ENCODE data around the gene RPS3A. TPM values are rescaled to one million over a fixed set of nuclear protein-coding genes. Genes with fewer than 3 reads are reported as not detected.

Gene RPS3A
- total and polyA plus RNA-seq, 9 of the 15 experiments (the other 6 are each of a cell fraction or from before 2014, with no cell fraction given), result 2,102 to 5,488 (median 3,554) TPM

- Histone ChIP-seq H3K4me1 (replicated peaks in 1 of 2; ENCODE audit: control insufficient read depth in 2 of 2, insufficient read depth in 2 of 2, low read length in 2 of 2) (no peaks in the 10 kb centered on the region; a peak in 1 of 5 replicates), H3K9ac (ENCODE audit: insufficient read depth in 1 of 2, low read depth in 2 of 2, low read length in 2 of 2) (no peak overlapping the region), H3K4me3 (no peak overlapping the region), H3K27ac (ENCODE audit: extremely low read depth, low read depth, low read length) (no peak overlapping the region), H3K4me2 (ENCODE audit: insufficient read depth, low read length) (no peak overlapping the region), H3K27me3 (ENCODE audit: control insufficient read depth in 2 of 2, insufficient read depth in 2 of 2, low read length in 2 of 2) (0 out of 5 replicates have a peak, but pooled peaks cover 0 to 3% of the 10 kb centered on the region in 2 experiments), H4K20me1 (replicated peaks; ENCODE audit: control insufficient read depth, insufficient read depth, low read length) (no peaks in the 10 kb centered on the region), H2AFZ (ENCODE audit: low read depth, low read length) (no peak overlapping the region), H3K9me1 (ENCODE audit: control insufficient read depth, insufficient read depth, low read length) (no peaks in the 10 kb centered on the region), H3K79me2 (ENCODE audit: control insufficient read depth, insufficient read depth, low read length) (no peaks in the 10 kb centered on the region), H3K9me3 (replicated peaks; ENCODE audit: control insufficient read depth, insufficient read depth, low read depth, low read length) (no peaks in the 10 kb centered on the region), H3K36me3 (ENCODE audit: control insufficient read depth, insufficient read depth, low read length) (no peaks in the 10 kb centered on the region)
- CTCF ChIA-PET (ENCODE audit: low intra/inter-chr PET ratio), result no interaction called here
- intact Hi-C loops (cut with micrococcal nuclease) (no loop called here), in situ Hi-C loops (cut with MboI) (no loop called here)
- peak; percentile 55; the same call in 2 of the 3 replicates for ATAC-seq
- no peak for FAIRE-seq
- TF ChIP-seq CXXC5 (CRISPR knock-in tag; IDR thresholded peaks at IDR 0.05) (0 out of 2 replicates have a peak, but pooled peaks have one; percentile 21), ZNF316 (IDR thresholded peaks at IDR 0.05) (peak; percentile 96), C11orf30 (IDR thresholded peaks at IDR 0.05; ENCODE audit: low read depth) (peak; percentile 94), ARID2 (IDR thresholded peaks at IDR 0.05) (no peak), TRIM24 (IDR thresholded peaks at IDR 0.05) (peak; percentile 47 to 80; a peak in 2 of 4 replicates), COPS2 (conservative IDR thresholded peaks at IDR 0.05) (no peak), MAFG (tag; conservative IDR thresholded peaks at IDR 0.05) (peak; percentile 84), ETS1 (conservative IDR thresholded peaks at IDR 0.05; ENCODE audit: control insufficient read depth, low read depth, low read length) (no peak), MAFK (IDR thresholded peaks at IDR 0.05; ENCODE audit: low read length) (peak; percentile 76; the same call in 1 of the 2 replicates), ETV5 (CRISPR knock-in tag; IDR thresholded peaks at IDR 0.05; ENCODE audit: low read depth) (no peak), MAZ (CRISPR knock-in tag; conservative IDR thresholded peaks at IDR 0.05 in 1 of 2, IDR thresholded peaks at IDR 0.05 in 1 of 2) (0 out of 4 replicates have a peak, but pooled peaks of 1 of the 2 experiments have one; percentile 31), MAFF (IDR thresholded peaks at IDR 0.05; ENCODE audit: low read length) (peak; percentile 77), ZNF124 (CRISPR knock-in tag; IDR thresholded peaks at IDR 0.05) (no peak), ATF7 (IDR thresholded peaks at IDR 0.05) (peak; percentile 60; the same call in 1 of the 2 replicates), ATF3 (IDR thresholded peaks at IDR 0.05) (peak; percentile 85), ATF3 (CRISPR knock-in tag; conservative IDR thresholded peaks at IDR 0.05) (no peak), CEBPG (CRISPR knock-in tag; IDR thresholded peaks at IDR 0.05) (no peak), CEBPG (tag; conservative IDR thresholded peaks at IDR 0.05 in 1 of 2, IDR thresholded peaks at IDR 0.05 in 1 of 2) (peak; percentile 67 to 83)
- POLR2A ChIA-PET, result no interaction called here
- no peak for DNase-seq (ENCODE audit: extremely low read depth in 1 of 4, low spot score in 3 of 4)
- 19% methylated on average over 9 of the region's 9 CpGs for WGBS (ENCODE audit: insufficient coverage, low coverage, missing lambda C conversion rate)
- BruUV-seq (replicated peaks), result no TSS peak
Measured at GRCh38 chr4:151150821-151151580, 51.6 kb downstream of the RPS3A start.
